Ishikawa (cell line): Measurements from ENCODE around the gene TENT4A.

Source experiments
- CEBPB ChIP-seq: IDR thresholded peaks from 2 replicates; pipeline ENCODE4 v1.6.1; 2012
- CREB1 ChIP-seq: IDR thresholded peaks from 2 replicates; pipeline ENCODE4 v1.6.1; 2012; ENCODE audit warnings: low read depth
- EP300 ChIP-seq: IDR thresholded peaks from 2 replicates; pipeline ENCODE4 v1.6.1; 2012; ENCODE audit warnings: borderline replicate concordance
- RAD21 ChIP-seq: IDR thresholded peaks from 2 replicates; pipeline ENCODE4 v1.6.1; 2012; ENCODE audit warnings: low read depth
- TAF1 ChIP-seq: IDR thresholded peaks from 2 replicates; pipeline ENCODE4 v1.6.1; 2012; ENCODE audit warnings: low read depth, mild to moderate bottlenecking
- YY1 ChIP-seq: IDR thresholded peaks from 2 replicates; pipeline ENCODE4 v1.6.1; 2012; ENCODE audit warnings: low read depth
- TF ChIP-seq, protein P1 (sequence below): IDR thresholded peaks from 2 replicates; pipeline ENCODE4 v1.6.1; 2012; ENCODE audit warnings: low read depth, mild to moderate bottlenecking
- TF ChIP-seq, protein P2 (sequence below): IDR thresholded peaks from 2 replicates; pipeline ENCODE4 v1.6.1; 2012
- TF ChIP-seq, protein P3 (sequence below): IDR thresholded peaks from 2 replicates; pipeline ENCODE4 v1.6.1; 2012

DNA sequence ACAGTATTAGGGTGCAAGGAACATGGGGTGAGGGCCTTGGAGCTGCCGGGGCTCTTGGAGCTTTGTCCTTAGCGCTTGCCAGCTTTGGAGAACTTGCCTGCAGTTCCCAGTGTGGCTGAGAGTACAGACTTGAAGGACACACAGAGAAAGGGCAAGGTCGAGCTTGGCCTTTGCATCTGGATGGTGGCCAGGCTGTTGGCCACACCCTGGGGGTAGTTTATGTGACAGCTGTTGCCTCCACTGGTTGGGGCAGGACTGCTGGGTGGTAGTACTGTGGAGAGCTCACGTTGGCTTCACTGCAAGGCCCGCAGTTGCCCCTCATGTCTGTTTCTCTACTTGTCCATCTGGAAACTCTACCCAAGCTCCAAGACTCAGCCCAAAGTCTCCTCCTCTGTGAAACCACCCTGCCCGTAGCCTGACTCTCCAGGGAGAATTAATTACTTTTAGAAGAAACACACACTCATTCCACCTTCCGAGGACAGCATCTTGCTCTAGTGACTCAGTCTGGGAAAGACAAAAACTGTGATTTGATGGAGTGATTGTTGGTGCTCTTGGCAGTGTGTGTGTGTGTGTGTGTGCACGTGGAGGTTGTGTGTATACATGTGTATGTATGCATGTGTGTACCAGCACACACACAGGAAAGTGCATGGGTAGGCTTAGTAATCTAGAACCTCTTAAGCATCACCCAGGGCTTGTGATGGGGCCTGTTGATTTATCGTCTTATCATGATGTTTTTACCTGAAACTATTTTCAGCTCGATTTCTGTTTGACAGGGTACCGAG is 57.8 kb downstream of the TENT4A start:
- TF ChIP-seq RAD21: no peak
- no peak for TF ChIP-seq CREB1
- TF ChIP-seq, protein P1, sequence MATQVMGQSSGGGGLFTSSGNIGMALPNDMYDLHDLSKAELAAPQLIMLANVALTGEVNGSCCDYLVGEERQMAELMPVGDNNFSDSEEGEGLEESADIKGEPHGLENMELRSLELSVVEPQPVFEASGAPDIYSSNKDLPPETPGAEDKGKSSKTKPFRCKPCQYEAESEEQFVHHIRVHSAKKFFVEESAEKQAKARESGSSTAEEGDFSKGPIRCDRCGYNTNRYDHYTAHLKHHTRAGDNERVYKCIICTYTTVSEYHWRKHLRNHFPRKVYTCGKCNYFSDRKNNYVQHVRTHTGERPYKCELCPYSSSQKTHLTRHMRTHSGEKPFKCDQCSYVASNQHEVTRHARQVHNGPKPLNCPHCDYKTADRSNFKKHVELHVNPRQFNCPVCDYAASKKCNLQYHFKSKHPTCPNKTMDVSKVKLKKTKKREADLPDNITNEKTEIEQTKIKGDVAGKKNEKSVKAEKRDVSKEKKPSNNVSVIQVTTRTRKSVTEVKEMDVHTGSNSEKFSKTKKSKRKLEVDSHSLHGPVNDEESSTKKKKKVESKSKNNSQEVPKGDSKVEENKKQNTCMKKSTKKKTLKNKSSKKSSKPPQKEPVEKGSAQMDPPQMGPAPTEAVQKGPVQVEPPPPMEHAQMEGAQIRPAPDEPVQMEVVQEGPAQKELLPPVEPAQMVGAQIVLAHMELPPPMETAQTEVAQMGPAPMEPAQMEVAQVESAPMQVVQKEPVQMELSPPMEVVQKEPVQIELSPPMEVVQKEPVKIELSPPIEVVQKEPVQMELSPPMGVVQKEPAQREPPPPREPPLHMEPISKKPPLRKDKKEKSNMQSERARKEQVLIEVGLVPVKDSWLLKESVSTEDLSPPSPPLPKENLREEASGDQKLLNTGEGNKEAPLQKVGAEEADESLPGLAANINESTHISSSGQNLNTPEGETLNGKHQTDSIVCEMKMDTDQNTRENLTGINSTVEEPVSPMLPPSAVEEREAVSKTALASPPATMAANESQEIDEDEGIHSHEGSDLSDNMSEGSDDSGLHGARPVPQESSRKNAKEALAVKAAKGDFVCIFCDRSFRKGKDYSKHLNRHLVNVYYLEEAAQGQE: no peak
- no peak for TF ChIP-seq TAF1
- TF ChIP-seq, protein P2, sequence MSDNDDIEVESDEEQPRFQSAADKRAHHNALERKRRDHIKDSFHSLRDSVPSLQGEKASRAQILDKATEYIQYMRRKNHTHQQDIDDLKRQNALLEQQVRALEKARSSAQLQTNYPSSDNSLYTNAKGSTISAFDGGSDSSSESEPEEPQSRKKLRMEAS: no peak
- no peak for TF ChIP-seq CEBPB
- no peak for TF ChIP-seq EP300
- no peak for TF ChIP-seq YY1
- TF ChIP-seq, protein P3, sequence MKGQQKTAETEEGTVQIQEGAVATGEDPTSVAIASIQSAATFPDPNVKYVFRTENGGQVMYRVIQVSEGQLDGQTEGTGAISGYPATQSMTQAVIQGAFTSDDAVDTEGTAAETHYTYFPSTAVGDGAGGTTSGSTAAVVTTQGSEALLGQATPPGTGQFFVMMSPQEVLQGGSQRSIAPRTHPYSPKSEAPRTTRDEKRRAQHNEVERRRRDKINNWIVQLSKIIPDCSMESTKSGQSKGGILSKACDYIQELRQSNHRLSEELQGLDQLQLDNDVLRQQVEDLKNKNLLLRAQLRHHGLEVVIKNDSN: no peak
